ENCODE measurements around the gene GPR146.

Gene GPR146

GRCh38 chr7:1106063-1106792, 61.9 kb downstream of the GPR146 start:
- no peak for ATAC-seq
- TF ChIP-seq PATZ1 (CRISPR knock-in tag; IDR thresholded peaks at IDR 0.05; ENCODE audit: borderline replicate concordance) (no peak), RARB (CRISPR knock-in tag; IDR thresholded peaks at IDR 0.05) (no peak), ISL1 (CRISPR knock-in tag; IDR thresholded peaks at IDR 0.05) (no peak), BACH2 (CRISPR knock-in tag; IDR thresholded peaks at IDR 0.05; ENCODE audit: borderline replicate concordance) (no peak), ZC3H10 (CRISPR knock-in tag; IDR thresholded peaks at IDR 0.05) (no peak)

GRCh38 chr7:1106793-1107421, 62.6 kb downstream of the GPR146 start:
- TF ChIP-seq ISL1 (CRISPR knock-in tag; IDR thresholded peaks at IDR 0.05) (no peak), SNAI2 (CRISPR knock-in tag; IDR thresholded peaks at IDR 0.05) (no peak), ARNTL (CRISPR knock-in tag; IDR thresholded peaks at IDR 0.05; ENCODE audit: borderline replicate concordance, low read depth) (no peak), ZNF565 (CRISPR knock-in tag; conservative IDR thresholded peaks at IDR 0.05; ENCODE audit: low read depth) (no peak), TOX (CRISPR knock-in tag; IDR thresholded peaks at IDR 0.05; ENCODE audit: borderline replicate concordance) (no peak), PATZ1 (CRISPR knock-in tag; IDR thresholded peaks at IDR 0.05; ENCODE audit: borderline replicate concordance) (no peak), ZC3H10 (CRISPR knock-in tag; IDR thresholded peaks at IDR 0.05) (no peak), ZFP30 (CRISPR knock-in tag; IDR thresholded peaks at IDR 0.05) (no peak), RARB (CRISPR knock-in tag; IDR thresholded peaks at IDR 0.05) (no peak), ESRRG (CRISPR knock-in tag; IDR thresholded peaks at IDR 0.05) (no peak), TCF4 (CRISPR knock-in tag; IDR thresholded peaks at IDR 0.05; ENCODE audit: borderline replicate concordance) (no peak), OSR1 (CRISPR knock-in tag; IDR thresholded peaks at IDR 0.05) (no peak), ZNF70 (CRISPR knock-in tag; IDR thresholded peaks at IDR 0.05) (no peak), TSHZ2 (CRISPR knock-in tag; IDR thresholded peaks at IDR 0.05) (no peak), ZFP3 (CRISPR knock-in tag; IDR thresholded peaks at IDR 0.05) (no peak), POU6F1 (CRISPR knock-in tag; IDR thresholded peaks at IDR 0.05; ENCODE audit: borderline replicate concordance, low read depth) (no peak), BACH2 (CRISPR knock-in tag; IDR thresholded peaks at IDR 0.05; ENCODE audit: borderline replicate concordance) (no peak), ZNF8 (CRISPR knock-in tag; IDR thresholded peaks at IDR 0.05) (no peak)
- no peak; the same call in 2 of the 3 replicates for ATAC-seq

GRCh38 chr7:1108264-1108920, 64.0 kb downstream of the GPR146 start:
- ATAC-seq = no peak
- TF ChIP-seq ZNF565 (CRISPR knock-in tag; conservative IDR thresholded peaks at IDR 0.05; ENCODE audit: low read depth) = no peak
- no peak for TF ChIP-seq ZNF70 (CRISPR knock-in tag; IDR thresholded peaks at IDR 0.05)
- TF ChIP-seq PATZ1 (CRISPR knock-in tag; IDR thresholded peaks at IDR 0.05; ENCODE audit: borderline replicate concordance) = no peak
- no peak for TF ChIP-seq GLIS3 (CRISPR knock-in tag; IDR thresholded peaks at IDR 0.05)
- TF ChIP-seq CSDC2 (CRISPR knock-in tag; IDR thresholded peaks at IDR 0.05) = no peak
- TF ChIP-seq CREB5 (CRISPR knock-in tag; IDR thresholded peaks at IDR 0.05; ENCODE audit: low read depth) = no peak
- TF ChIP-seq ZFP30 (CRISPR knock-in tag; IDR thresholded peaks at IDR 0.05) = no peak
- no peak for TF ChIP-seq ESRRG (CRISPR knock-in tag; IDR thresholded peaks at IDR 0.05)
- TF ChIP-seq TSHZ2 (CRISPR knock-in tag; IDR thresholded peaks at IDR 0.05) = no peak
